MM.1S (cell line): Measurements from ENCODE around the gene CCDC91.

Experiments
- DNase-seq: peaks from one replicate; pipeline ENCODE4 v3.0.0-alpha.2; 2015
- H2AFZ ChIP-seq: fragments of 300-600 bp; sonication (generic); 2 replicates; pipeline ENCODE4 v1.6.0; 2016; ENCODE audit warnings: antibody characterized with exemption, low read length
- H3F3A ChIP-seq: fragments of 300-600 bp; sonication (generic); 2 replicates; pipeline ENCODE4 v1.6.1; 2016; ENCODE audit warnings: mild to moderate bottlenecking, antibody characterized with exemption, low read length, moderate library complexity, mixed read lengths; ENCODE audit not compliant: insufficient read depth
- H3K27ac ChIP-seq: fragments of 300-600 bp; sonication (generic); 2 replicates; pipeline ENCODE4 v1.5.1; 2016; ENCODE audit warnings: mild to moderate bottlenecking, low read length
- H3K27me3 ChIP-seq: fragments of 300-600 bp; sonication (generic); replicated peaks from 2 replicates; pipeline ENCODE4 v1.6.0; 2016; ENCODE audit warnings: low read length; ENCODE audit not compliant: insufficient read depth
- H3K36me3 ChIP-seq: fragments of 300-600 bp; sonication (generic); replicated peaks from 2 replicates; pipeline ENCODE4 v1.6.1; 2016; ENCODE audit warnings: mild to moderate bottlenecking, low read length, mixed read lengths; ENCODE audit not compliant: insufficient read depth
- H3K4me1 ChIP-seq: fragments of 300-600 bp; sonication (generic); 2 replicates; pipeline ENCODE4 v1.6.1; 2016; ENCODE audit warnings: low read length, mixed read lengths
- H3K4me2 ChIP-seq: fragments of 300-600 bp; sonication (generic); 2 replicates; pipeline ENCODE4 v1.6.0; 2016; ENCODE audit warnings: low read depth, low read length
- H3K4me3 ChIP-seq: fragments of 300-600 bp; sonication (generic); 2 replicates; pipeline ENCODE4 v1.5.1; 2016; ENCODE audit warnings: low read length, mixed read lengths
- H3K79me2 ChIP-seq: fragments of 300-600 bp; sonication (generic); 2 replicates; pipeline ENCODE4 v1.6.1; 2016; ENCODE audit warnings: mixed run types, low read length, mixed read lengths
- H3K9ac ChIP-seq: fragments of 300-600 bp; sonication (generic); 2 replicates; pipeline ENCODE4 v1.6.1; 2016; ENCODE audit warnings: low read length, mixed read lengths
- H3K9me2 ChIP-seq: fragments of 300-600 bp; sonication (generic); replicated peaks from 2 replicates; pipeline ENCODE4 v1.6.1; 2016; ENCODE audit warnings: mild to moderate bottlenecking, low read length, mixed read lengths; ENCODE audit not compliant: insufficient read depth
- H3K9me3 ChIP-seq: fragments of 300-600 bp; sonication (generic); replicated peaks from 2 replicates; pipeline ENCODE4 v1.6.1; 2016; ENCODE audit warnings: mild to moderate bottlenecking, low read length, mixed read lengths; ENCODE audit not compliant: insufficient read depth
- H4K20me1 ChIP-seq: fragments of 300-600 bp; sonication (generic); 2 replicates; pipeline ENCODE4 v1.6.1; 2016; ENCODE audit warnings: mild to moderate bottlenecking, low read length, moderate library complexity, mixed read lengths; ENCODE audit not compliant: insufficient read depth
- EZH2 ChIP-seq: fragments of 300-600 bp; sonication (generic); optimal IDR thresholded peaks from 2 replicates; pipeline ENCODE3; 2017; ENCODE audit warnings: low read depth, mild to moderate bottlenecking, antibody characterized with exemption, low read length, mixed read lengths
- EZH2phosphoT487 ChIP-seq: fragments of 300-600 bp; sonication (generic); IDR thresholded peaks from 2 replicates; pipeline ENCODE4 v1.6.1; 2018; ENCODE audit warnings: antibody characterized with exemption, low read length
- TF ChIP-seq, protein P1 (sequence below): fragments of 300-600 bp; sonication (generic); IDR thresholded peaks from 2 replicates; pipeline ENCODE4 v1.5.1; 2016; ENCODE audit warnings: antibody characterized with exemption, low read length, mixed read lengths

The CCDC91 gene

DNA sequence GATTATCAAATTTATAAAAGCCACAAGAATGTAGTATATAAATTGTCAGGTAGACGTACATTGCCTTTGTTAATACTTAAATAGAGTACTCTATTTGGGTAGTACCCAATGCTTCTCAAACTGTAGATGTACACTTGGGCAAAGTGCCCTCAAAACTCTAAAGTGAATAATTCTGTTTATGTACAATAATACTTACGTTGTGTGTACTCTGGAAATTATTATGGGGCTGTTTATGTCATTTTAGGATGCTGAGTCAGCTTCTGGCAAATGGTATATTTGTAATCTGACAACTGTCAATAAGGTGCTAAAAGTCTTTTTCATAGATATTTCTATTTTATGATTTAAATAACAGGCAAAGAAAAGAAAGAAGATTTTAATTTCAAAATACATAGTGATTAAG lies 102.4 kb downstream of the CCDC91 start:
- no peaks in the 10 kb centered on the region for H3K27me3 ChIP-seq
- H3K9me3 ChIP-seq: no peaks in the 10 kb centered on the region; the same call in none of the 2 replicates
- no peaks in the 10 kb centered on the region; the same call in 1 of the 2 replicates for H3K36me3 ChIP-seq
- TF ChIP-seq, protein P1, sequence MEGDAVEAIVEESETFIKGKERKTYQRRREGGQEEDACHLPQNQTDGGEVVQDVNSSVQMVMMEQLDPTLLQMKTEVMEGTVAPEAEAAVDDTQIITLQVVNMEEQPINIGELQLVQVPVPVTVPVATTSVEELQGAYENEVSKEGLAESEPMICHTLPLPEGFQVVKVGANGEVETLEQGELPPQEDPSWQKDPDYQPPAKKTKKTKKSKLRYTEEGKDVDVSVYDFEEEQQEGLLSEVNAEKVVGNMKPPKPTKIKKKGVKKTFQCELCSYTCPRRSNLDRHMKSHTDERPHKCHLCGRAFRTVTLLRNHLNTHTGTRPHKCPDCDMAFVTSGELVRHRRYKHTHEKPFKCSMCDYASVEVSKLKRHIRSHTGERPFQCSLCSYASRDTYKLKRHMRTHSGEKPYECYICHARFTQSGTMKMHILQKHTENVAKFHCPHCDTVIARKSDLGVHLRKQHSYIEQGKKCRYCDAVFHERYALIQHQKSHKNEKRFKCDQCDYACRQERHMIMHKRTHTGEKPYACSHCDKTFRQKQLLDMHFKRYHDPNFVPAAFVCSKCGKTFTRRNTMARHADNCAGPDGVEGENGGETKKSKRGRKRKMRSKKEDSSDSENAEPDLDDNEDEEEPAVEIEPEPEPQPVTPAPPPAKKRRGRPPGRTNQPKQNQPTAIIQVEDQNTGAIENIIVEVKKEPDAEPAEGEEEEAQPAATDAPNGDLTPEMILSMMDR: no peak
- no peak for TF ChIP-seq EZH2
- TF ChIP-seq EZH2phosphoT487: no peak
- no peak for DNase-seq
- no peak overlapping the region for H3K9ac ChIP-seq
- H4K20me1 ChIP-seq: no peaks in the 10 kb centered on the region
- H3K4me1 ChIP-seq: no peaks in the 10 kb centered on the region
- no peaks in the 10 kb centered on the region for H3K9me2 ChIP-seq
- H2AFZ ChIP-seq: no peak overlapping the region
- no peaks in the 10 kb centered on the region for H3F3A ChIP-seq
- H3K4me2 ChIP-seq: no peak overlapping the region
- H3K4me3 ChIP-seq: no peak overlapping the region
- H3K27ac ChIP-seq: no peak overlapping the region
- H3K79me2 ChIP-seq: no peaks in the 10 kb centered on the region

DNA sequence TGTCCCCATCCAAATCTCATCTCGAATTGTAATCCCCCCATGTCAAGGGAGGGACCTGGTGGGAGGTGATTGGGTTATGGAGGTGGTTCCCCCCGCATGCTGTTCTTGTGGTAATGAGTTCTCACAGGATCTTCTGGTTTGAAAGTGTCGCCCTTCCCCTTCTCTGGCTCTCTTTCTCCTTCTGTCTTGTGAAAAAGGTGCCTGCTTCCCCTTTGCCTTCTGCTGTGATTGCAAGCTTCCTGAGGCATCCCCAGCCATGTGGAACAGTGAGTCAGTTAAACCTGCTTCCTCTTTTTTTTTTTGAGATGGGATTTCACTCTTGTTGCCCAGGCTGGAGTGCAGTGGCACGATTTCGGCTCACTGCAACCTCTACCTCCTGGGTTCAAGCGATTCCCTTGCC lies 104.0 kb downstream of the CCDC91 start:
- Histone ChIP-seq H2AFZ (no peak overlapping the region), H3K9me3 (no peaks in the 10 kb centered on the region; the same call in 1 of the 2 replicates), H4K20me1 (no peaks in the 10 kb centered on the region), H3K36me3 (no peaks in the 10 kb centered on the region), H3F3A (no peaks in the 10 kb centered on the region), H3K79me2 (no peaks in the 10 kb centered on the region), H3K9me2 (no peaks in the 10 kb centered on the region), H3K27me3 (no peaks in the 10 kb centered on the region), H3K4me3 (no peak overlapping the region), H3K9ac (no peak overlapping the region), H3K4me2 (no peak overlapping the region), H3K4me1 (no peaks in the 10 kb centered on the region), H3K27ac (no peak overlapping the region)
- no peak for DNase-seq
- no peak for TF ChIP-seq EZH2phosphoT487

DNA sequence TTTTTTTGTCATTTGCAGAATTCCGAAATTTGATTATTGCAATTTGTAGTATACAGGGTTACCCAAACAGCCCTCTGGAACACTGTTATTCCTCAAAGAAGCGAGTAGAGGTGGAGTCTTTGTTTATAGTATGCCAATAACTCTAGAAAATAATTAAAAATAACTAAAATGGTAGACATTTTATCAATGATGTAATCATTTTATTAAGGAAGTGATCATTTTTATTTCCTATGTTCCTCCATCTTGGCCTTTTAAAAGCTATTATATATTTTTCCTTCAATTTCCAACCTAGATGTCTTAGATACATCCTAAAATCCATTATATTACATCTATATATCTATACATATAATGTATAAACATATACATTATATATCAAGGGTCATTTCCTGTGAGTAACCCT lies 106.0 kb downstream of the CCDC91 start:
- no peaks in the 10 kb centered on the region for H3K9me3 ChIP-seq
- no peaks in the 10 kb centered on the region for H3K9me2 ChIP-seq
- TF ChIP-seq EZH2phosphoT487 (no peak), EZH2 (no peak)
- TF ChIP-seq, protein P1: no peak
- no peaks in the 10 kb centered on the region for H3K4me1 ChIP-seq
- H3K4me3 ChIP-seq: no peak overlapping the region
- no peak for DNase-seq
- H3F3A ChIP-seq: no peaks in the 10 kb centered on the region
- H3K27ac ChIP-seq: no peak overlapping the region
- no peaks in the 10 kb centered on the region for H4K20me1 ChIP-seq
- no peak overlapping the region for H2AFZ ChIP-seq
- no peaks in the 10 kb centered on the region for H3K36me3 ChIP-seq
- H3K79me2 ChIP-seq: no peaks in the 10 kb centered on the region
- no peak overlapping the region for H3K9ac ChIP-seq
- H3K4me2 ChIP-seq: no peak overlapping the region
- H3K27me3 ChIP-seq: no peaks in the 10 kb centered on the region

DNA sequence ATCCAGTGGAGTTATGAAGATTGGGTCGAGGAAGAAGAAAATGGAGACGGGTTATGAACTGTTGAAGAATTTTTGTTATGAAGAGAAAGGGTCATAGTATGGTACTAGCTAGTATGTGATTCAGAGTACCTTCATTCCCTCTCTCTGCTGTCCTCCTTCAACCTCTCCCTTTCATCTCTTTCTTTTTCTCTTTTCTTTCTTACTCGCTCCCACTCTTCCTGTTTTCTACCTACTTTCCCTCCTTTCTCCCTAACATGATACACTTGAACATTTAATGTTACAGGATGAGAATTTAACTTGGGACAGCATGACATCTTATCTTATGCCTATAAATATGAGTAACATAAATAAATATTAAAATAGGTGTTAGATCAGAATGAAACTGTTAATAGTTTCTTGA lies 112.9 kb downstream of the CCDC91 start:
- H3K9me2 ChIP-seq: no peaks in the 10 kb centered on the region
- H3K4me1 ChIP-seq: no peaks in the 10 kb centered on the region
- no peak overlapping the region for H2AFZ ChIP-seq
- TF ChIP-seq, protein P1: no peak
- TF ChIP-seq EZH2phosphoT487 (no peak), EZH2 (no peak)
- no peaks in the 10 kb centered on the region for H3F3A ChIP-seq
- H3K4me2 ChIP-seq: no peak overlapping the region
- no peak overlapping the region for H3K27ac ChIP-seq
- H3K9ac ChIP-seq: no peak overlapping the region
- H4K20me1 ChIP-seq: no peaks in the 10 kb centered on the region
- H3K9me3 ChIP-seq: no peaks in the 10 kb centered on the region
- no peak for DNase-seq
- no peaks in the 10 kb centered on the region for H3K27me3 ChIP-seq
- H3K36me3 ChIP-seq: no peaks in the 10 kb centered on the region
- H3K4me3 ChIP-seq: no peak overlapping the region
- H3K79me2 ChIP-seq: no peaks in the 10 kb centered on the region
